ENCODE data around the gene BACE2.

GRCh38 chr21:41236352-41236973 is 68.5 kb downstream of the BACE2 start:
- TF ChIP-seq SP1 (IDR thresholded peaks at IDR 0.05) (no peak), BHLHE40 (IDR thresholded peaks at IDR 0.05; ENCODE audit: borderline replicate concordance) (no peak), TARDBP (IDR thresholded peaks at IDR 0.05) (no peak), FOXA1 (IDR thresholded peaks at IDR 0.05) (no peak), FOXK2 (IDR thresholded peaks at IDR 0.05) (no peak), L3MBTL2 (conservative IDR thresholded peaks at IDR 0.05) (no peak), ARNT (IDR thresholded peaks at IDR 0.05) (no peak)
